SK-N-SH treated with all-trans-retinoic acid at 6 μM for 48 hours (cell line): ENCODE data around the gene OR13F1.

Experiments
- ATAC-seq: fragments of 200-7000 bp; cut with Tn5 transposase; 3 replicates; pipeline ENCODE4 v1.9.1; 2020; ENCODE audit warnings: mild to moderate bottlenecking, moderate library complexity
- PPARA ChIP-seq: fragments of 250-450 bp; sonication (Bioruptor Pico); IDR thresholded peaks from 2 replicates; pipeline ENCODE4 v1.5.0; 2020; ENCODE audit warnings: mild to moderate bottlenecking, borderline replicate concordance

The OR13F1 gene

DNA sequence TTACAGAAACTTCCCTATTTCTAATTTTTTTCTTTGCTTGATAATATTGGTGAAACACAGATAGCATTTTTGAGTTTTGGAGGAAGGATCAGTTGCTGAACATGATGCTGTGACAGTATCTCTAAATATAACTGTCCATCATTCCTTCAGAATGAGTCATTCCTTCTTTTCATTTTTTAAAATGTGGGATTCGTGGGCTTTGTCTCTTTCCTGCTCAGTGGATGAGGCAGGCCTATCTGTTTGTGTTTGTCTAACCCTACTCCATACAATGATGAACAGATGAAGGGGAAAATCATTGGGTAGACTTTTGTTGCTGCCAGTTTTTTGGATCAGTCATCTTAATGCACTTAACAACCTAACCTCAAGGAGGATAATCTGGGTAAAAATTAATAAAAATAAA, 49.2 kb downstream of the OR13F1 start:
- no peak for ATAC-seq
- no peak for TF ChIP-seq PPARA
- TF ChIP-seq, all 23 proteins: peak for 0
